ENCODE data around the gene MRNIP. TPM values are rescaled to one million over a fixed set of nuclear protein-coding genes. Genes with fewer than 3 reads are reported as not detected.
A peak's percentile ranks its signal among the peaks of the same experiment; 100 is the strongest.

MRNIP gene
- total RNA-seq, 1 donor from 2014 or later, result 12.8 TPM

DNA sequence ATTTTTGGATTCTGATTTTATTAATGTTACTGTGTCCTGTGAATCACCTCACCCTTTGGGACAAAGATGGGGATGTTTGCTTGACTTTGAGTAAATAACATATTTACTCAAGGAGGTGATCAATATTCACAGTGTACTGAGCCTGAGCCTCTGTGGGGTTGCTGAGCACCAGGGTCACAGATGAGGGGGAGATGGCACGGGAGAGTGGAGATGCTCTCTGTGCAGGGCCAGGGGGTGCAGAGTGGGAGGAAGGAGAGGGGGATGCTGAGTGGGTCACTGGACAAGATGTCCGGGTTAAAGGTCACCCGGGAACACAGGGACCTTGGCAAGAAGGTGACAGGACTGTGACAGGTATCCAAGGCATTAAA lies 33.9 kb downstream of the MRNIP start:
- DNase-seq (ENCODE audit: low spot score) (no peak), ATAC-seq (no peak)

DNA sequence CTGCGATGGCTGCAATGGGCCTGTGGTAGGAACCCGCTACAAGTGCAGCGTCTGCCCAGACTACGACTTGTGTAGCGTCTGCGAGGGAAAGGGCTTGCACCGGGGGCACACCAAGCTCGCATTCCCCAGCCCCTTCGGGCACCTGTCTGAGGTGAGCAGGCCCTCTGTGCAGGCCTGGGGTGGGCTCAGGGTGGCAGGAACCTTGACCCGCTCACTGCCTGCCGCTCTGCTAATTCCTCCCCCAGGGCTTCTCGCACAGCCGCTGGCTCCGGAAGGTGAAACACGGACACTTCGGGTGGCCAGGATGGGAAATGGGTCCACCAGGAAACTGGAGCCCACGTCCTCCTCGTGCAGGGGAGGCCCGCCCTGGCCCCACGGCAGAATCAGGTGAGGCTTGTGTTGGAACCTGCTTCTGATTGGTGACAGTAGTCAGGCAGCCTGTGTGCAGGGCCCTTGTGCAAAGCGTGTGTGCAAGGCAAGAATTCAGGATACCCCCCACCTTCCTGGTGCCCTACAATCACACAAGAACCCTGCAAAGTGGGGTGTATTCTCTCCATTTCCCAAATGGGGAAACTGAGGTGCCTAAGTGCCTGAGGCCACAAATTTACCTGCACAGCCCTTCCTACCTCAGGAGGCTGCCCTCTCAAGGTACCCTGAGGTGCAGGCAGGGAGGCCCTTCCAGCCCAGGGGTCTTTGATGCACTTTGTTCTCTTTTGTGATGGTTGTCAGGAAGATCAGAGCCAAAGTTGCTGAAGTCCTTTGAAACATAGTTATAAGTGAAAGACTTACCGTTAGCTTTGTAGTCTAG lies 34.5 kb downstream of the MRNIP start:
- DNase-seq (ENCODE audit: low spot score), result no peak

DNA sequence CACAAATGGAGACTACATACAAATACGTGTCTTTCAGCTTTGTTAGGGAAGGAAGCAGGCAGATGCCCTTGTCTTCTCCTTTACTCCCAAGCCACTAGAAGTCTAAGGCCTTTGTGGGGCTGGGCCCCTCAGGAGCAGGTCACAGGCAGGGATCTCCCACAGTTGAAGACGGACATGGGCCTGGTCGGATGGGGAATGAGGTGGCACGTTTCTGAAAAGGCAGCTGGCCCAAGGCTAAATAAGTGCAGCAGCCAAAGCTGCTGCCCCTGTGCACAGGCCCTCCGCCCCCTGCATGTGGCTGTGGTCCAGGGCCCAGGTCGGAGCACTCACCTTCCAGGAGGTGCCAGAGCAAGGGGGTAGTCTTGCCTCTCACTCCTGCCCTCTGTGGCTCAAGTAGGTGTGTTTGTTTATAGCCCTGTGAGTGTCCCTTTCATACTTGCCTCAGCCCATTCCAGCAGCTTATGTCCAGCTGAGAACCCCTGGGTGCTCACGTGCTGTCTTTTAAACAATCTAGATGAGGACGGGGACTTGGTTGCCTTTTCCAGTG lies 36.1 kb downstream of the MRNIP start:
- ATAC-seq, result no peak
- no peak for DNase-seq (ENCODE audit: low spot score)

More for the DNA sequence above, 34.5 kb downstream of the MRNIP start:
- ATAC-seq, result no peak

DNA sequence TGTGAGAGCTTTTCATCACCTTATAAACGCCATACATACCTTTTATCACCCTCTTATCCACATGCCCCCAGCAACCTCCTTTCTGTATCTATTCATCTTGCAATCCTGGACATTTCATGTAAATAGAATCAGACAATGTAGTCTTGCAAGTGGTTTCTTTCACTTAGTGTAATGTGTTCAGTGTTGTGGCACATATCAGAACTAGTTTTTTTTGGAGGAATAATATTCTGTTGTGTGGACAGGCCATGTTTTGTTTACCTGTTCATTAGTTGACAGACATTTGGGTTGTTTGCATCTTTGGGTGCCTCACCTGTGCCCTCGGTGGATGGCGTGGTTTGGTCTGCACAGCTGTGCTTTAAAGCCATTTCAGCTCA lies 36.6 kb downstream of the MRNIP start:
- ATAC-seq, result no peak
- DNase-seq (ENCODE audit: low spot score), result no peak

DNA sequence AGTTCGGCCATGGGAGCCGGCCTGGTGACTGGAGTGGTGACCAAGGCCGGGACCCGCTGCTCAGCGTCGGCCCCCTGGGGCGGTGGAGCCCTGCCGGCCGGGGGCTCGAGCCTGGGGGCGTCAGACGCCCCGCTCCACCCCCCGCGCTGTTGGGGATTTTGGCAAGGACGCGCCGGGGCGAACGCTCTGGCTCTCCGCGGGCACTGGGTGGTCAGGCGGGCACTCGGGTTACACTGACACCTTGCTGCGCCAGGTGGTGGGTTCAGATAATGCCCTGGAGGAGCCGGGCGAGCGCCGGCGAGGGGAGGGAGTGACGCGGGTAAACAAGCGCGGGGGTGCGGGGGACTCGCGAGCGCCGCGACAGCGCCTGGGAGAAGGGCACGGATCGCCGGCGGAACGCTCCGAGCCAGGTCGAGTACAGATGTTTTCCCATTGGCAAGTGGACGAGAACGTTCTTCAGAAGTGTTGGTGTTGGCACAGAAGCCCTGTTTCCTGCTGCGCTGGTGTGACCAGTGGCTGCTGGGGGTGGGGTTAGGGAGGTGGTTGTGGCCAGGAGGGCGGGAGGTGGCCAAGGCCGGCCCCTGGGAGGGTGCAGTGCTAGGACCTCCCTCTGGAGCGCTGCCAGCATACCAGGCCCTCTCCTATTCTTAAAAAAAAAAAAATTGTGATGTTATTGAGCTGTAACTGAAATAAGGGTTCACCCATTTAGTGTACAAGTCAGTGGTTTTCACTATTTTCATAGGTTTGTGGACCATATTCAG lies 37.1 kb downstream of the MRNIP start:
- ATAC-seq, result peak; percentile 60
- DNase-seq (ENCODE audit: low spot score), result peak; percentile 97

DNA sequence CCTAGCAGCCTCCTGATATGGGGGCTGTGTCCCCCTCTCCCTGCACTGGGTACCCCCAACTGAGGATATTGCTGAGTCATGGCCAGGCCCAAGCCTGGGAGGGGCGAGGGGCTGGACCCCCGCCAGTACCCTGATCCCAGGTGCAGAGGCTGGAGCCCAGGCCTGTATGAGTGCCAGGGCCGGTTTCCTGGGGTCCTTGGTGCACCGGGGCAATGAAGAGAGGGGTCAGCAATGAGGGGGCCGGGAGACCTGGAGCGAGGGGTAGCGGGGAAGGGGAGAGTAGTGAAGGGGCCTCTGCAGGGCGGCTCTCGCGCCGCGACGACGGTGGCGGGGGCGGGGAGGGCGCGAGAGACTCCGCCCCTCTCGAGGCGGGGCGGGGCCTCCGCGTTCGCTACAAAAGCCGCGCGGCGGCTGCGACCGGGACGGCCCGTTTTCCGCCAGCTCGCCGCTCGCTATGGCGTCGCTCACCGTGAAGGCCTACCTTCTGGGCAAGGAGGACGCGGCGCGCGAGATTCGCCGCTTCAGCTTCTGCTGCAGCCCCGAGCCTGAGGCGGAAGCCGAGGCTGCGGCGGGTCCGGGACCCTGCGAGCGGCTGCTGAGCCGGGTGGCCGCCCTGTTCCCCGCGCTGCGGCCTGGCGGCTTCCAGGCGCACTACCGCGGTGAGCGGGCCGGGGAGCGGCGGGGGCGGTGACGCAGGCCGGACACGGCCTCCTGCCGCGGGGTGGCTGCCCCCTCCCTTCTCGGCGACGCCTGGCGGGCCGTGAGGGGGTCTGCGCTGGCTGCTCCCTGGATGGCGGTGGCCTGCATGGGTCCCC lies 37.9 kb downstream of the MRNIP start, which contains the start of gene SQSTM1:
Gene SQSTM1 (plus strand): TSS at position 423 of the 815 bp plus-strand sequence. CDS start 32 bp downstream, at position 455.
- DNase-seq (ENCODE audit: low spot score), result peak; percentile 91

DNA sequence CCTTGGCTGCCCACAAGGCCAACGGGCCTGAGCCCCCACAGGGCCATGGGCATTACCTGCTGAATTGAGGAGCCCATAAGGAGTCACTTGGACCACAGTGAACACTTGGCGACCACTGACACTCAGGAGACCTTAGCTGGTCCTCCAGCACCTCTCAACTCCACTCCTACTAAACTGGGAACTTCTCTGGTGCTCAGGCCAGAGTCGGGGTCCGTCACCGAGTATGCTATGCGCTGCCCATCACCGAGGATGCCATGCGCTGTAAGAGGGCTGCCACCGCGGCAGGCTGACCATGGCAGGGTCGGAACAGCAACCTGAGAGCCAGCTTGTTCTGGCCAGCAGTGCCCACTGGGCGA lies 38.5 kb downstream of the MRNIP start:
- peak; percentile 0 for ATAC-seq
- no peak for DNase-seq (ENCODE audit: low spot score)

More for the DNA sequence above, 37.9 kb downstream of the MRNIP start, which contains the start of gene SQSTM1:
- peak; percentile 64 for ATAC-seq

DNA sequence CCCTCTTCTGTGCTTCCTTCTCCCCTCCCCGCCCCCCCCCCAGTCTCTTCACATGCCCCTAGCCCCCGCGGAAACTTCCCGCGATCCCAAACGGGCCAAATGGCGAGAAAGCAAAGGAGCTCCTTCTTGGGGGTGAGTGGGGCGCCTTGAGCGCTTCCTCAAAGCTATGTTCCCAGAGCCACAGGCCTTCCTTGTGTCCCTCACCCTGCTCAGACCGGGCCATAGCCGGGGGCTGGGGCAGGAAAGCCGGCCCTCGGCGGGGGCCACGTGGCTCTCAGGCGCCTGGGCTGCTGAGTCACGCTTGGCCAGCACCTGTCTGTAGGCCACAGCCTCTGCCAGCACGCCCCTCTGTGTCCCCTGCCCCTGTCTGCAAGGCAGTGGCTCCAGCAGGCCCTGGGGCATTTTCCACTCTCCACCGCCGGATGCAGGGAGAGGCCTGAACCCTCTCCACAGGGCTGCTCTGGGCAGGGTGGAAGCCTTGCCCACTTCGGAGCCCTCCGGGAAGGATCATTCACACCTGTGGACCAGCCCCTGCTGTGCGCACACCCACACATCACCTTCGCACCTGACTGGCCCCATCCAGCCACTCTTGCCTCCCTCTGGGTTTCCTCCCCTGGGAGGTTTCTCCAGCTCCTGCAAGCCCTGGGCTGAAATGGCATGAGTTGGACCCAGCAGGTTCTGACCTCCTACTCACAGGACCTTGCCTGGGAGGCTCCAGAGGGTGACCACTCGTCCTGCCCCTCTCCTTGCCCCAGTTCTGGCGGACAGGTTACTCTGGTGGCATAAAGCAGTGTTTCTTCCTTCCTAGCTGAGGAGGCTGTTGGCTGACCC lies 39.1 kb downstream of the MRNIP start:
- DNase-seq (ENCODE audit: low spot score) (peak; percentile 78), ATAC-seq (peak; percentile 33)

DNA sequence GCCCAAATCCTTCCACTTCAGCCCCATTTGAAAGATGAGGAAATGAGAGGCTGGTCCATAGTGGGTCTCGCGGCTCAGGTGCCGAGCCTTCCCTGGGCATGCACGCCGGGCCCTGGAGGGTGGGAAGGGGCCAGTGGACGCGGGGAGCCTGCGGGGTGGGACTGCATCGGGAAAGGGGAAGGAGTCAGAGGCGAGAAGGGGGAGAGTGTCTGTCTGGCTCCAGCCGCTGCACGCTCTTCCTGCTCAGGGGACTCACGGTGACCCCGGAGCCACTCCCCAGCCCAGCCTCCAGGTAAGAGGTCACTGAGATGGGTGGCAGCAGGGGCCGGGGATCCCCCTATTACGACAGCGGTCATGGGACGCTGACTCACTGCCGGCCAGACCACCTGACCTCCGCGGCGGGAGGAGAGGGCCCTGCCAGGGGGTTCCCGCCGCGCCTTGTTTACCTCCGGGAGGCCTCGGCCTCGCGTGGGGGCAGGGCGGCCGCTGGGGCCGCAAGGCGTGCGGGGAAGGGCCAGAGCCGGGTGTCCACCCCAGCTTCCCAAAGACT lies 39.8 kb downstream of the MRNIP start:
- ATAC-seq (peak; percentile 66), DNase-seq (ENCODE audit: low spot score) (peak; percentile 98)

DNA sequence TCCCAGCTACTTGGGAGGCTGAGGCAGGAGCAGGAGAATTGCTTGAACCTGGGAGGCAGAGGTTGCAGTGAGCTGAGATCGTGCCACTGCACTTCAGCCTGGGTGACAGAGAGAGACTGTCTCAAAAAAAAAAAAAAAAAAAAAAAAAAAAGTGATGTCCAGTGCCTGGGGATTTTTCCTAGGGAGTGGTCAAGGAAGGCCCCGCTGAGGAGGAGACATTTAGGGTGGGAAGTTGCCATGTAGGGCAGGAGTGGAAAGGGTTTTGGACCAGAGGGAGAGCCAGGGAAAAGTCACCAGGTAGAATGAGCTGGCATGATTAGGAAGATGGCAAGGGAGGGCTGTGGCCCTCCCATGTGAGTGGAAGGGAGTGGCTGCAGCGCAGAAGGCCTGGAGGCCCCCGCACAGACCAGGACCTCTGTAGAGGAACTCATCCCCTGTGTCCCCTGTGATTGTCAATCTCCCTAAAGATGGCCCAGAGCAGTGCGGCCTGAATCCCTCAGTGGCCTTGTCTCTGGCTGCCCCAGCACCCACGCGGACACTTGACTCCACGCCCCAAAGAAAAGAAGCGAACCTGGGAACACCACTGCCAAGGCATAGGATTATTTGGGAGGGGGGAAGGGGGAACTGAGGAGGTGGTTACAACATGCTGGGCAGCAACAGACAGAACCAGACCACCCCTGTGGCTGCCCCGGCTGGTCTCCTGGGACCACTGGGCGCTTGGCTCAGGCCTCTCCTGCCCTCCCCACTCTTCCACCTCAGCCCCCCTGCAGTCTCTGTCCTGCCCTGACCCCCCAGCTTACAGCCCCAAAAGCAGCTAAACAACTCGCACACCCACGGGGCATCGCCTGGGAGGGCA lies 40.5 kb downstream of the MRNIP start:
- ATAC-seq, result no peak
- no peak for DNase-seq (ENCODE audit: low spot score)

DNA sequence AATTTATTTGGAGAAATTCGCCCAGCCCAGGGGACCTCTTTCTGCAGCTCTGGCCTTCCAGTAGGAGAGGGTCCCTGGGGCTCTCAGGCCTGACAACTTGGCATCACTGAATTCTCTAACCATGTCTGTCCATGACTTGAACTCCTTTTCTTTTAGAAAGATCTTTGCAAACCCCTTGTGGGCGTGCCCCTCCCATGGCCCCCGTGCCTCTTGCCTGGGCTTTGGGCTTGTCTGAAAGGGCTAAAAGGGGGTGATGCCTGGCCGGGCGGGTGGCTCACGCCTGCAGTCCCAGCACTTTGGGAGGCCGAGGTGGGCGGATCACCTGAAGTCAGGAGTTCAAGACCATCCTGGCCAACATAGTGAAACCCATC lies 41.2 kb downstream of the MRNIP start:
- ATAC-seq (no peak), DNase-seq (ENCODE audit: low spot score) (no peak)

DNA sequence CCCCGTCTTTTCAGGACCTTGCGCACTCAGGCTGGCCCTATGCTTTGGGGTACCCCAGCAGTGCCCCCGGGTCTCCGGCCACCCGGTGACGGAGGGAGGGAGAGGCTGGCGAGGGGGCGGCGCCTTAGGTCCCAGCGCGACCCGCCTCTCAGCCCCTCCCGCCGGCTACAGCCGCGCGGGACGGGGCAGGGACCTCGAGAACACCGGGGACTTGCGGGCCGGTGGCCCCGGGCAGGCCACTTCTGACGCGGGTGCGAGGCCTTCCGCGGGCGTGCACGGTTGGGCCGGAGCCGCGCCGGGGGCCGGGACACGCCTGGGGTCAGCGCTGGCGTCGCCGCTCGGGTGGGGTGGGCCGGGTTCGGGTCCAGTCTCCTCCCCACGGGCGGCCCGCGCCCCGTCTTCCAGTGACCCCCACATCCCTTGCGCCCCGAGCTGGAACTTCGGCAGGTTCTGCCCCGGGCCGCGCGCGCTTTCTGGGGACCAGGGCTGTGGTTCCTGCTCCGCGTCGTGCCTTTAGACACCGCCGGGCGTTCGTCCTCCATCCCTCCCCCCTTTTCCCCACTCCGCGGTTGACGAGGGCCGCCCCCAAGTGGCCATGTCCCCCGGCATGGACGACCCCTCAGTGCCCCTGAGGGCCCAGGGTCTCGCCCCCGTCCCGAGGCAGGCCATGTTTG lies 41.7 kb downstream of the MRNIP start:
- ATAC-seq, result no peak
- no peak for DNase-seq (ENCODE audit: low spot score)

DNA sequence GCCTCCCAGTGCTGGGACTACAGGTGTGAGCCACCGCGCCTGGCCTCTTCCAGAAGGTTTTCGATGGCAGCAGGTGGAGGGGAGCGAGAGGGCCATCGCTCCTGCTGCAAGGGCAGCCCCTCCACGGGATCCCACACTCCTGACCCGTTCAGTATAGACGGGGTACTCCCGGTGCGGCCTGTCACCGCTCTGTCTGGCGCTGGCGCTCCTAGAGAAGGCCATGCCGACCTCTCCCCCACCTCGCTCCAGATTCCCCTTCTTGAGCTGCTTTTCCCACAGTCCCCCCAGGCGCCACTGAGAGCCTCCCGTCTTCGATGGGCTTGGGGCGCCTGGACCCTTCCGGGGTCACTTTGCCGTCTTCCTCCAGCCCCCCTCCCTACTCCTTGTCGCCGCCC lies 42.2 kb downstream of the MRNIP start:
- ATAC-seq, result no peak
- DNase-seq (ENCODE audit: low spot score), result no peak

DNA sequence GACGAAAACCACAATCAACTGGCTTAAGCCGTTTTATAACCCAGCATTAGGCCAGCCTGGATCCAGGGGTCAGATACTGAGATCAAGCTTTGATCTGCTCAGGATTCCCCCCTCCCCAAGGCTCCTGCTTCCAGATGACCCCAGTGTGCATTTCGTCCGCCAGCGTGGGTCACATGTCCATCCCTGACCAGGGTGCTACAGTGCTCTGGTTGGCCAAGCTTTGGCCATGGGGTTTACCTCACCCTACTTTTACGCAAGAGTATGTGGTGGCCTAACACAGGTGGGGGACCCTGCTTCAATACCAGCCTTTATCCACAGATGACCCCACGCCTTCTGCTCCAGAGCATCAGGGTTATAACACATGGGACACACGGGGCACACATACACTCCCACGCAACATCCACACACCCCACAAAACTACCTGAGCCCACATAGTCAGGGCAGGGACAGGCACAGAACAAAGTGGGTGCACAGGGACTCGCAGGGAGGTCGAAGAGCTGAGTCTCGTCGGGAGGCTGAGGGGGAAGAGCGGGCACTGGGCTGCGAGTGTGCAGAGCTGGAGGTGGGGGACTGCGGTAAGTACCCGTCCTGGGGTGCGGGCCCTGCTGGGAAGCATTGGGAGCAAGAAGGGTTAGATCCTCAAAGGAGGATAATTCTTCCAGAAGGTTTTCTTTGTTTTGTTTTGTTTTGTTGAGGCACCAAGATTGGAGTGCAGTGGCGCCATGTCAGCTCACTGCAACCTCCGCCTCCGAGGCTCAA lies 42.9 kb downstream of the MRNIP start:
- DNase-seq (ENCODE audit: low spot score) (no peak), ATAC-seq (no peak)

DNA sequence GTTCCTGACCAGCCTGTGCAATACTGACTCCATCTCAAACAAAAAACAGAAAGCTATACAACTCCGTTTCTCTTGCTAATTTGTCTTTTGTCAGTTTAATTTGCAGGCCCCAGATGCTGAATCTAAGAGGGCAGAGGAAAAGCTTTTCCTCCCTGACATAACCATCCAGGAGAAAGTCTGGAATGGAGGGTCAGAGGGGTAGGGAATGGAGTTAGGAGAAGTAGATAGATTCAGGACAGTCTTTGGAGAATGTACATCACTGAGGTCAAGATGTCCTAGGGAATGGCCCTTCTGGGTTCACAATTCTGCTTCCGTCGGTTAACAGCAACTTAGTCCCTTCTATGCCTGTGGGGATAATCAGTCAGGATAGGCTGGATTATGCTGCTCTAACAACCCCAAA lies 44.5 kb downstream of the MRNIP start:
- ATAC-seq (no peak), DNase-seq (ENCODE audit: low spot score) (no peak)

DNA sequence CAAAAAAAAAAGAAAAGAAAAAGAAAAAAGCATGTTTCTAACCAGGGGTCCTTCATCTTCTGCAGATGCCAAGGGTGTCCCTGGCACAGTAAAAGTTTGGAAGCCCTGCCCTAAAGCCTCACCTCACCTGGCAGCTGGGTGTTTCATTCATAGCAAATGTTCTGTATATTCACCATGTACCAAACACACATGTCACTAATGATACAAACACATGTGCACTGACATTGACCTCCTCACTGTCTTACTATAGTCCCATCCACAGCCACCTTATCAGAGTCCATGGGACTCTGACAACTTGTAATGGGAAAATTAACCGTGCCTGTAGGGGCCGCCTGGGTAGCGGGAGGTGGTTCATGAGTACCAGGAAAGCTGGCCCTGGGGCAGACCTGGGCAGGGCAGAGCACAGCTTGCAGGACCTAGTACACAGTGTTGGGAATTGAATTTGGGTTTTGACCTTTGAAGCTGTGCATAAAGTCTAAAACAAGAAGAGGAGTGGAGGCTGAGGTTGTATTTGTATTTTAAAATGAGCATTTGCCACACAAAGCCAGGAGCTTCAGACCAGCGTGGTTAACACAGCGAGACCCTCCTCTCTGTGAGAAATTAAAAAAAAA lies 45.5 kb downstream of the MRNIP start:
- ATAC-seq, result peak; percentile 87
- peak; percentile 87 for DNase-seq (ENCODE audit: low spot score)

DNA sequence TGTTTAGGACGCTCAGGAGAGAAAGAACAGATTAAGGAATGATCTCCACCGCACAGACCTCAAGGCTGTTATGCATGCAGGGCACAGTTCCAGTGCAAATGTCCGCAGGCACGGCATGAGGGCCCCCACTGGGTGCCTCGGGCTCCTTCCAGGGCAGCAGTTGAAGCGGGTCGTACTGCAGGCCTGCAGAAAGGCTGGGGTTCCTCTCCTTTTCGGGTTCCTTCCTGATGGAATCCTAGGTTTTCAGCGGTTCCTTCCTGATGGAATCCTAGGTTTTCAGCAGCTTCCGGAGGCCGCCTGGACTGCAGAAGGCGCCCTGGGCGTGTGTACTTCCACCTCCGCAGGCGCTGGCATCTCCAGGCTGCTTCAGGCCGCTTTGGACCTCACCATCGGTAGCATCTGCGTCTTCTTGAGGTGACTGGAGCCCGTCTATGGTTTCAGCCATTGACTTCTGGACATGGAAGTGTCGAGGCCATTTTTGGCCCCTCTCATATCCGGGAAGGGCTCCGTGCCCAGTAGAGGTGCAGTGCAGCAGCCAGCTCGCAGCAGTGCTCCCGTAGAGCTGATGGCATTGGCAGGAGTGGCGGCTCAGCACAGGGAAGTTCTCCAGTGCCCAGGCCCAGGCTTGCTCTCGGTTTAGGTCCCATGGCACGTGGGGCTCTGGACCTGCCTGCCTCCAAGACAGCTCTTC lies 46.3 kb downstream of the MRNIP start:
- ATAC-seq, result peak; percentile 40

More for the DNA sequence above, 46.3 kb downstream of the MRNIP start:
- DNase-seq (ENCODE audit: low spot score), result no peak
